Measurements from ENCODE around the gene SRRM4. TPM values are rescaled to one million over a fixed set of nuclear protein-coding genes. Genes with fewer than 3 reads are reported as not detected.
A peak's percentile ranks its signal among the peaks of the same experiment; 100 is the strongest.

The SRRM4 gene
- total RNA-seq, 1 experiment from 2014 or later, result 1.4 TPM

- no peak overlapping the region for H2AK5ac ChIP-seq (ENCODE audit: insufficient read length, low read length)
- no peak overlapping the region for H3K9ac ChIP-seq (ENCODE audit: extremely low read depth, insufficient read length, low read length)
- no peak overlapping the region for H3K27ac ChIP-seq (ENCODE audit: insufficient read length, low read depth, low read length)
- Mint-ChIP-seq H3K27ac (no peak overlapping the region), H3K4me3 (no peak overlapping the region), H3K36me3 (ENCODE audit: insufficient read depth in 1 of 3, low read depth in 3 of 3) (no peaks in the 10 kb centered on the region), H3K27me3 (ENCODE audit: low read depth) (peaks cover 2% of the 10 kb centered on the region; the same call in 1 of the 2 replicates), H3K4me1 (peaks cover 36 to 64% of the 10 kb centered on the region in 2 experiments), H3K9me3 (no peaks in the 10 kb centered on the region)
- H3T11ph ChIP-seq (ENCODE audit: low read length), result no peak overlapping the region
- H3K9me3 ChIP-seq (ENCODE audit: control insufficient read depth, low read depth, low read length), result no peaks in the 10 kb centered on the region
- peak; percentile 18 for DNase-seq
- H3K18ac ChIP-seq (ENCODE audit: insufficient read length, low read depth, low read length), result no peak overlapping the region
- no peak overlapping the region for H2BK5ac ChIP-seq (ENCODE audit: insufficient read length, low read length)
- no peak overlapping the region for H4K91ac ChIP-seq (ENCODE audit: insufficient read length, low read depth, low read length)
- no peak overlapping the region for H2BK20ac ChIP-seq (ENCODE audit: low read depth, low read length, poor library complexity, severe bottlenecking)
- H3K4me2 ChIP-seq (ENCODE audit: insufficient read depth, insufficient read length, low read length), result no peak overlapping the region
- no peaks in the 10 kb centered on the region for H3K27me3 ChIP-seq (ENCODE audit: insufficient read depth, low read length)
- TF ChIP-seq, protein P1, sequence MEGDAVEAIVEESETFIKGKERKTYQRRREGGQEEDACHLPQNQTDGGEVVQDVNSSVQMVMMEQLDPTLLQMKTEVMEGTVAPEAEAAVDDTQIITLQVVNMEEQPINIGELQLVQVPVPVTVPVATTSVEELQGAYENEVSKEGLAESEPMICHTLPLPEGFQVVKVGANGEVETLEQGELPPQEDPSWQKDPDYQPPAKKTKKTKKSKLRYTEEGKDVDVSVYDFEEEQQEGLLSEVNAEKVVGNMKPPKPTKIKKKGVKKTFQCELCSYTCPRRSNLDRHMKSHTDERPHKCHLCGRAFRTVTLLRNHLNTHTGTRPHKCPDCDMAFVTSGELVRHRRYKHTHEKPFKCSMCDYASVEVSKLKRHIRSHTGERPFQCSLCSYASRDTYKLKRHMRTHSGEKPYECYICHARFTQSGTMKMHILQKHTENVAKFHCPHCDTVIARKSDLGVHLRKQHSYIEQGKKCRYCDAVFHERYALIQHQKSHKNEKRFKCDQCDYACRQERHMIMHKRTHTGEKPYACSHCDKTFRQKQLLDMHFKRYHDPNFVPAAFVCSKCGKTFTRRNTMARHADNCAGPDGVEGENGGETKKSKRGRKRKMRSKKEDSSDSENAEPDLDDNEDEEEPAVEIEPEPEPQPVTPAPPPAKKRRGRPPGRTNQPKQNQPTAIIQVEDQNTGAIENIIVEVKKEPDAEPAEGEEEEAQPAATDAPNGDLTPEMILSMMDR (conservative IDR thresholded peaks at IDR 0.05), result no peak
- H4K8ac ChIP-seq (replicated peaks; ENCODE audit: insufficient read length, low read depth, low read length), result no peak overlapping the region
- no peaks in the 10 kb centered on the region for H3K79me1 ChIP-seq (ENCODE audit: insufficient read depth, low read depth, low read length, poor library complexity, severe bottlenecking)
- no peak overlapping the region for H2AFZ ChIP-seq (ENCODE audit: low read length)
- H3K23ac ChIP-seq (ENCODE audit: insufficient read length, low read depth, low read length), result no peak overlapping the region
- no CpG with 5 or more reads among the region's 1 CpG for WGBS (ENCODE audit: extremely low coverage, insufficient read length, low lambda C conversion rate)
- no peaks in the 10 kb centered on the region for H4K20me1 ChIP-seq (ENCODE audit: control insufficient read depth, insufficient read depth, insufficient read length)
- H2BK15ac ChIP-seq (ENCODE audit: low read depth, low read length), result no peak overlapping the region
- H2BK120ac ChIP-seq (ENCODE audit: low read depth, low read length, poor library complexity, severe bottlenecking), result no peak overlapping the region
- H3K79me2 ChIP-seq (ENCODE audit: insufficient read depth, low read length), result no peaks in the 10 kb centered on the region
- H3K4ac ChIP-seq (ENCODE audit: low read depth, low read length), result no peak overlapping the region
- no peak overlapping the region for H4K5ac ChIP-seq (ENCODE audit: insufficient read length, low read depth, low read length)
- H2BK12ac ChIP-seq (ENCODE audit: insufficient read length, low read depth, low read length), result no peak overlapping the region
- H3K4me1 ChIP-seq (ENCODE audit: insufficient read depth, low read length), result peaks cover 10% of the 10 kb centered on the region; the same call in 1 of the 2 replicates
- H3K14ac ChIP-seq (ENCODE audit: insufficient read depth, low read length), result no peak overlapping the region
- no peak overlapping the region for H3K56ac ChIP-seq (ENCODE audit: insufficient read length, low read depth, low read length)
- H3K23me2 ChIP-seq (ENCODE audit: insufficient read length, low read depth, low read length, poor library complexity, severe bottlenecking), result no peaks in the 10 kb centered on the region
These were observed 33.0 kb downstream of the SRRM4 start for GRCh38 chr12:119014368-119014767.

Data from H9 (cell line).